ENCODE data around the gene VPS37C.
A peak's percentile ranks its signal among the peaks of the same experiment; 100 is the strongest.

DNA sequence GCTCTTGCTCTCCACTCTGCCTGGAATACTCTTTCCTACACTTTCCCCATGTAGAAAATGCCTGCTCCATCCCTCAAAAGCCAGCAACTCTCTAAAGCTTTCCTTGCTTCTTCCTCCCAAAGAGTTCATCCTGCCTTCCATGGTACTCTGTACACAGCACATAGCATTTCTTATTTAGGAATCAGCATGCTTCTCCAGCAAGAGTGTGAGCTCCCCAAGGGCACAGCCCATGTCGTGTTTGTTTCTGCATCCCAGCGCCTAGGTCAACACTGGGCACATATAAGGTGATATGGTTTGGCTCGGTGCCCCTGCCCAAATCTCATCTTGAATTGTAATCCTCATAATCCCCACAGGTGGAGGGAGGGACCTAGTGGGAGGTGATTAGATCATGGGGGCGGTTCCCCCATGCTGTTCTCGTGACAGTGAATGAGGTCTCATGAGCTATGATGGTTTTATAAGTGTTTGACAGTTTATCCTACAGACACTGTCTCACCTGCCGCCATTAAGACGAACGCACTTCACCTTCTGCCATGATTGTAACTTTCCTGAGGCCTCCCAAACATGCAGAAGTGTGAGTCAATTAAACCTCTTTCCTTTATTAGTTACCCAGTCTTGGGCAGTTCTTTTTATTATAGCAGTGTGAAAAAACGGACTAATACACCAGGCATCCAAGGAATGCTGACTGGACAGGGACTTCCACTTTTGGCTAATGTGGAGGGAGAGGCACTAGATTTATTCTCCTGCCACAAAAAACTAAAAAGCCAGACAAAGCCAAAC is 8.2 kb downstream of the VPS37C start:
- no peak for TF ChIP-seq POLR2A (IDR thresholded peaks at IDR 0.05)
- TF ChIP-seq POLR2AphosphoS5 (IDR thresholded peaks at IDR 0.05) = peak in 2 of 4 donors; percentile 18 to 24
- TF ChIP-seq, protein P1, sequence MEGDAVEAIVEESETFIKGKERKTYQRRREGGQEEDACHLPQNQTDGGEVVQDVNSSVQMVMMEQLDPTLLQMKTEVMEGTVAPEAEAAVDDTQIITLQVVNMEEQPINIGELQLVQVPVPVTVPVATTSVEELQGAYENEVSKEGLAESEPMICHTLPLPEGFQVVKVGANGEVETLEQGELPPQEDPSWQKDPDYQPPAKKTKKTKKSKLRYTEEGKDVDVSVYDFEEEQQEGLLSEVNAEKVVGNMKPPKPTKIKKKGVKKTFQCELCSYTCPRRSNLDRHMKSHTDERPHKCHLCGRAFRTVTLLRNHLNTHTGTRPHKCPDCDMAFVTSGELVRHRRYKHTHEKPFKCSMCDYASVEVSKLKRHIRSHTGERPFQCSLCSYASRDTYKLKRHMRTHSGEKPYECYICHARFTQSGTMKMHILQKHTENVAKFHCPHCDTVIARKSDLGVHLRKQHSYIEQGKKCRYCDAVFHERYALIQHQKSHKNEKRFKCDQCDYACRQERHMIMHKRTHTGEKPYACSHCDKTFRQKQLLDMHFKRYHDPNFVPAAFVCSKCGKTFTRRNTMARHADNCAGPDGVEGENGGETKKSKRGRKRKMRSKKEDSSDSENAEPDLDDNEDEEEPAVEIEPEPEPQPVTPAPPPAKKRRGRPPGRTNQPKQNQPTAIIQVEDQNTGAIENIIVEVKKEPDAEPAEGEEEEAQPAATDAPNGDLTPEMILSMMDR (IDR thresholded peaks at IDR 0.05) = no peak
